IPS-18a (cell line): ENCODE results near the gene FAM209A.
"Not testable (repeated sequence)": the region's sequence is repeated elsewhere in the genome, so short reads cannot be mapped to it uniquely, and the experiment has no call there.

Experiments
- H3K27ac ChIP-seq: one replicate; pipeline ENCODE4 v1.5.1; 2013; ENCODE audit warnings: low read length
- H3K27me3 ChIP-seq: one replicate; pipeline ENCODE4 v1.6.1; 2013; ENCODE audit warnings: mild to moderate bottlenecking, low read length; ENCODE audit not compliant: control insufficient read depth, insufficient read depth
- H3K36me3 ChIP-seq: one replicate; pipeline ENCODE4 v1.6.1; 2013; ENCODE audit warnings: low read depth, low read length; ENCODE audit not compliant: control insufficient read depth
- H3K4me1 ChIP-seq: one replicate; pipeline ENCODE4 v1.6.1; 2013; ENCODE audit warnings: low read depth, low read length; ENCODE audit not compliant: control insufficient read depth
- H3K4me3 ChIP-seq: one replicate; pipeline ENCODE4 v1.5.1; 2013; ENCODE audit warnings: low read length
- H3K9ac ChIP-seq: one replicate; pipeline ENCODE4 v1.6.1; 2013; ENCODE audit warnings: mild to moderate bottlenecking, low read length, moderate library complexity
- H3K9me3 ChIP-seq: one replicate; pipeline ENCODE4 v1.6.1; 2013; ENCODE audit warnings: low read depth, low read length; ENCODE audit not compliant: control insufficient read depth

FAM209A gene

DNA sequence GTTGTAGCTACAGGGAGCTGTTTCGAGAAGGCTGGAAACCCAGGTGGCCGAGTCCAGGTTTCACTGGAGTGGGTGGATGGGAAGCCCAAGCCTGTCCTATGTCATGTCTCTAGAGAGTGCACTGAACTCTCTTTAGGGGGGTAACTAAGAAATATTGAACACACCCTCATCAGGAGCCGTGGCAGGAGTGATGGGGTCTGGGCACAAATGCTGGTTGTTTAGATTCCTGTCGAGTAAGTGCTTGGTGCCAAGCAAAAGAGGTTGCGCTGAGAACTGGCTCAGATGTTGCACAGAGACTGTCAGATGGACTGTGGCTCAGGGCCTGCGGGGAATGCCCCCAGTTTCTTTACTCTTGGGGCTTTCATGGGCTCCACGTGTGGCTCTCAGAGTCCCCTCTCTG lies 7.3 kb upstream of the FAM209A start:
- H3K4me3 ChIP-seq, result no peak overlapping the region
- H3K9me3 ChIP-seq, result peaks cover 11% of the 10 kb centered on the region
- H3K4me1 ChIP-seq, result no peaks in the 10 kb centered on the region
- H3K36me3 ChIP-seq, result peaks cover 24% of the 10 kb centered on the region
- H3K27me3 ChIP-seq, result no peaks in the 10 kb centered on the region
- H3K9ac ChIP-seq, result no peak overlapping the region
- H3K27ac ChIP-seq, result no peak overlapping the region

DNA sequence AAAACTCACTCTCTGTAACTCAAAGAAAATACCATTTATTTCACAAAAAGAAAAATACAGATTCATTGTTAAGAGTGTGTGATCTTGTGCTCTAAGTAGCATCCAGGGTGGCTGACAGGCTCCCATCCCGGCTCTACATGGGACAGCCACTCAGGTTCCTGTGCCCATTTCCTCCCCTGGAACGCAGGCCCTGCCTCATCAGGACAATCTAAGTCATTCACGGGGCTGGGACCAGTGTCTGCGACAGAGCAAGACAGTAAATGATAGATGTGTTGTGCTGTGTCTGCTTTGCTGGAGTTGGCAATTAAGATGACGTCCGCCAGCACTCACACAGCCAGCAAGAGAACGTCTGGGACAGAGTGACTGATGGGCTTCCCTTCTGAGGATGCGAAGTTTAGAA lies 6.9 kb upstream of the FAM209A start:
- Histone ChIP-seq H3K9ac (no peak overlapping the region), H3K36me3 (peaks cover 24% of the 10 kb centered on the region), H3K4me1 (no peaks in the 10 kb centered on the region), H3K27ac (no peak overlapping the region), H3K9me3 (peaks cover 11% of the 10 kb centered on the region), H3K4me3 (no peak overlapping the region), H3K27me3 (no peaks in the 10 kb centered on the region)

DNA sequence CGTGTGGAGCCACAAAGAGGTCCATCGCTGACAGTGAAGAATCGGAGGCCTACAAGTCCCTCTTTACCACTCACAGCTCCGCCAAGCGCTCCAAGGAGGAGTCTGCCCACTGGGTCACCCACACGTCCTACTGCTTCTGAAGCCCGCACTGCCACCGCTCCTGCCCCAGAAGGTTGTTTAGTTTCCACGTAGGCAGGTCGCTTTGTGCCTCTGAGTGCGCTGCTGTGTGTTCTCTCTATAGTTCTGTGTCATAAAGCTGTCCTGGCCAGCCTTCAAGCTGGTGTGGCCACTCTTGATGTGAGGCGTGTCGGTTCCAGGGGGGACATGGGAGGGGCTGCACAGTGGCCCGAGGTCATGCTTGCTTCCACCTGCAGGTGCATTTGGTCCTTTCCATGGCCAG lies 6.4 kb upstream of the FAM209A start:
- H3K36me3 ChIP-seq, result peaks cover 24% of the 10 kb centered on the region
- peaks cover 11% of the 10 kb centered on the region for H3K9me3 ChIP-seq
- no peaks in the 10 kb centered on the region for H3K27me3 ChIP-seq
- H3K4me1 ChIP-seq, result no peaks in the 10 kb centered on the region
- no peak overlapping the region for H3K9ac ChIP-seq
- H3K27ac ChIP-seq, result no peak overlapping the region
- no peak overlapping the region for H3K4me3 ChIP-seq

DNA sequence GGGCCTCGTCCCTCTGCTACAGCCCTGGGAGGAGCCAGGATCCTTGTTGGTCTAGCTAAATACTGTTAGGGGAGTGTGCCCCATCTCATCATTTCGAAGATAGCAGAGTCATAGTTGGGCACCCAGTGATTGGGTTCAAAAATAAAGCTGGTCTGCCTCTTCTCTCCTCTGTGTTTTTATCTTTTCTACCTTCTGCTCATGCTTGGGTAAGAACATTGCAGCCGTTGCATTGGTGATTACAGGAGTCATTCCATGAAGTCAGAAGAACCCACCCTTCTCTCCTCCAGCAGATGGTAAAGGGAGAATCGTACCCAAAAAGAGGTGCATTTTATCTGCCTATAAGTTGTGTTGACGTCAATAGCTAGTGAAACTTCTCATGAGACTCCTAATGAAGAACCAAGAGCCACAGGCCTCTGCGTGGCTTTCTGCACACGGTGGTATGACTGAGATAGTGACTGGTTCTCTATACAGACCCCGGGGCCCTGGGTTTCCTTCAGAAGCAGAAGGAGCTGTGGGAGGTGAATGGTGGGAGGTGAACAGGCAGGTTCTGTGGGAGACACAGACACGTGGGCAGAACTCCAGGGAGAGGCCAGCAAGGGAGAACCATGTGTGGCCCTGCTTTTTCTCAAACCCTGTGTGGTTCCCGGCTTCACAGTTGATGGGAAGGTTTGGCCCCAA lies 5.7 kb upstream of the FAM209A start:
- Histone ChIP-seq H3K27me3 (no peaks in the 10 kb centered on the region), H3K4me3 (no peak overlapping the region), H3K9ac (no peak overlapping the region), H3K4me1 (no peaks in the 10 kb centered on the region), H3K36me3 (peaks cover 24% of the 10 kb centered on the region), H3K9me3 (peaks cover 11% of the 10 kb centered on the region), H3K27ac (no peak overlapping the region)

DNA sequence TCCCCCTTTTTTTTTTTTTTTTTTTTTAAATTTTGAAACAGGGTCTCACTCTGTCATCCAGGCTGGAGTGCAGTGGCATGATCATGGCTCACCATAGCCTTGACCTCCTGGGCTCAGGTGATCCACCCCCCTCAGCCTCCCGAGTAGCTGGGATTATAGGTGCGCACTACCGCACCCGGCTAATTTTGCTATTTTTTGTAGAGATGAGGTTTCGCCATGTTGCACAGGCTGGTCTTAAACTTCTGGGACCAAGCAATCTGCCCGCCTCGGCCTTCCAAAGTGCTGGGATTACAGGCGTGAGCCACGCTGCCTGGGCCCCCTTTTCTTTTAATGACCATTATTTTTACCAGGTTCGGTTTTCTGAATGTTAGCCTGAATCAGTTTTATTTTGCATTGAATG lies 5.0 kb upstream of the FAM209A start:
- Histone ChIP-seq H3K27ac (no peak overlapping the region), H3K27me3 (no peaks in the 10 kb centered on the region), H3K4me1 (no peaks in the 10 kb centered on the region), H3K36me3 (peaks cover 24% of the 10 kb centered on the region), H3K9ac (no peak overlapping the region), H3K9me3 (peaks cover 11% of the 10 kb centered on the region), H3K4me3 (no peak overlapping the region)

DNA sequence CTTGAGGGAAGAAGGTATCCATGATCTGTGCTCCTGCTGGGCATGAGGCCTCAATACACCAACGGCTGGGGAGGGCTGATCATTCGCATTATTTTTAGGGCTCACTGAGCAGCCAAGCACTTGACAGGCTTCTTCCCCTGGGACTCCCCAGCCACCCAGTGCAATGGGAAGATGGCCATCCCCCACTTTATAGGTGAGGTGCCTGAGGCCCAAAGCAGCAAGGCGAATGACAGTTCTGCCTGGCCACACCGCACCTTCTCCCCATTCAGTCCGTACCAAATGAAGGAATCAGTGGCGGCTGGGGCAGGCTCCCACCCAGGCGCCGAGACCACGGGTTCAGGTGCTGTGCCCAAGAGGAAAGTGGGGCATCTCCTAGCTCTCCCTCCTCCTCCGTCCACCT lies 4.4 kb upstream of the FAM209A start:
- no peak overlapping the region for H3K27ac ChIP-seq
- no peak overlapping the region for H3K9ac ChIP-seq
- peaks cover 11% of the 10 kb centered on the region for H3K9me3 ChIP-seq
- peaks cover 24% of the 10 kb centered on the region for H3K36me3 ChIP-seq
- H3K27me3 ChIP-seq, result no peaks in the 10 kb centered on the region
- no peaks in the 10 kb centered on the region for H3K4me1 ChIP-seq
- H3K4me3 ChIP-seq, result no peak overlapping the region

DNA sequence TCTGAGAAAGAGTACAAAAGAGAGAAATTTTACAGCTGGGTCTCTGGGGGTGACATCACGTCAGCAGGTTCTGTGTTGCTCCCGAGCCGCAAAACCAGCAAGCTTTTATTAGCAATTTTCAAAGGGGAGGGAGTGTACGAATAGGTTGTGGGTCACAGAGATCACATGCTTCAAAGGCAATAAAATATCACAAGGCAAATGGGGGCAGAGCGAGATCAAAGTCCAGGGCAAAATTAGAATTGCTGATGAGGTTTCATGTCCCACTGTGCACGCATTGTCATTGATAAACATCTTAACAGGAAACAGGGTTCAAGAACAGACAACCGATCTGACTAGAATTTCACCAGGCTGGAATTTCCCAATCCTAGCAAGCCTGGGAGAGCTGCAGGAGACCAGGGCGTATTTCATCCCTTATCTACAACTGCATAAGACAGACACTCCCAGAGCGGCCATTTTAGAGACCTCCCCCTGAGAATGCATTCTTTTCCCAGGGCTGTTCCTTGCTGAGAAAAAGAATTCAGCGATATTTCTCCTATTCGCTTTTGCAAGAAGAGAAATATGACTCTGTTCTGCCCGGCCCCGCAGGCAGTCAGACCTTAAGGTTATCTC lies 3.7 kb upstream of the FAM209A start:
- H3K4me3 ChIP-seq, H3K4me1 ChIP-seq, H3K27me3 ChIP-seq, H3K27ac ChIP-seq, H3K9ac ChIP-seq: not testable (repeated sequence)
- Histone ChIP-seq H3K36me3 (peaks cover 24% of the 10 kb centered on the region), H3K9me3 (peaks cover 11% of the 10 kb centered on the region)

DNA sequence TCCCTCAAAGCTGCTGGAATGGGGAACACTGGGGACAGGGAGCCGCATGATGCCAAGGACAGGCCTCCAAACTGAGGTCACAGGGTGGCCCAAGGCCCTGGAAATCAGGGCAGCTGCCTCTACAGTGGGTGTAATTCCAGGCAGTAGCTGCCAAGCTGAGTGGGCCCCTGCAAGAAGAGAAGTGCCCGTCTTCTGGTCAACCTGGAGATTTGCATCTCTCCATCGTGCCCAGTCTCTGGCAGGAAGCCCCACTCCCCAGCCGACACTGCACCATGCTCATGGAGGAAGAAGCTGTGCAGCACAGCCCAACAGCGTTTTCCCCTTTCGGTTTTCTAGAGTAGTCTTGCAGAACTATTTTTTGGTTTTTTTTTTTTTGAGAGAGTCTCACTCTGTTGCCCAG lies 2.2 kb upstream of the FAM209A start:
- peaks cover 11% of the 10 kb centered on the region for H3K9me3 ChIP-seq

DNA sequence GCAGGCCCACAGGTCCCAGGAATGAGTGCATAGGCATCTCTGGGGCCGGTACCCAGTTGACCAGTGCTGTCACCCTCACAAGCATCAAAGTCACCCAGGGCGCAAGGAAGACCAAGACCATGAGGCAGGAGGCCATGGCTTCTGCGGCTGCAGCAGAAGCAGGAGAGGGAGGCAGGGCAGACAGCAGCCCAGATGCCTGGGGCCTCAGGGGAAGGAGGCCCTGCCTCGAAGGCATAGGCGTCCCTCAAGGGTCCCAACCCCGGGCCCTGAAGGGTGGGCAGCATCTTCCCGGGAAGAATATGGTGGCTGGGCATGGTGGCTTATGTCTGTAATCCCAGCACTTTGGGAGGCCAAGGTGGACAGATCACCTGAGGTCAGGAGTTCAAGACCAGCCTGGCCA lies 3.0 kb downstream of the FAM209A start:
- Histone ChIP-seq H3K36me3 (no peaks in the 10 kb centered on the region), H3K4me1 (no peaks in the 10 kb centered on the region), H3K4me3 (no peak overlapping the region), H3K27ac (no peak overlapping the region), H3K9me3 (no peaks in the 10 kb centered on the region), H3K9ac (no peak overlapping the region), H3K27me3 (no peaks in the 10 kb centered on the region)

More for the DNA sequence above, 2.2 kb upstream of the FAM209A start:
- Histone ChIP-seq H3K27ac (no peak overlapping the region), H3K9ac (no peak overlapping the region), H3K27me3 (no peaks in the 10 kb centered on the region), H3K4me1 (no peaks in the 10 kb centered on the region), H3K4me3 (no peak overlapping the region), H3K36me3 (peaks cover 20% of the 10 kb centered on the region)

DNA sequence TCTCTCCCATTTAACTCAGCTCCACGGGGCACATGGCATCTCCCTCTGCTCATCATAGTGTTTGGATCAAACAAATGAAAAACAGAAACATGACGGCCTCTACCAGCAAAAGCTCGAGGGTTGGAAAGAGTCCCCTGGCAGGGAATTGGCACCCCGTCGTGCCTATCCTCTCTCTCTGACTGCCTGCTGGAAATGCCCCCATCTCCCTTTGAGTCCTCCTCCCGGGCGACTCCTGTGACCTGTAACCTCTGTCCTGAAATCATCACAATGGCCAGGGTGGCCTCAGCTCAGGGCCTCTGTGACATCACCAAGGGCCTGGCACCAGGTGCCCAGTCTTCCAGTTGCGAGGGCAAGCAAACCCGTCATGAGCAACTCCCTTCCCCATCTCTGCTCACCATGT lies 8.4 kb downstream of the FAM209A start, which contains the start of gene FAM209B:
Gene FAM209B, plus strand, starts transcription at position 301 of the 400 bp plus-strand sequence. Its CDS starts 96 bp downstream, at position 397.
- H3K9me3 ChIP-seq, H3K36me3 ChIP-seq, H3K4me1 ChIP-seq, H3K27me3 ChIP-seq, H3K4me3 ChIP-seq, H3K9ac ChIP-seq, H3K27ac ChIP-seq: not testable (repeated sequence)

DNA sequence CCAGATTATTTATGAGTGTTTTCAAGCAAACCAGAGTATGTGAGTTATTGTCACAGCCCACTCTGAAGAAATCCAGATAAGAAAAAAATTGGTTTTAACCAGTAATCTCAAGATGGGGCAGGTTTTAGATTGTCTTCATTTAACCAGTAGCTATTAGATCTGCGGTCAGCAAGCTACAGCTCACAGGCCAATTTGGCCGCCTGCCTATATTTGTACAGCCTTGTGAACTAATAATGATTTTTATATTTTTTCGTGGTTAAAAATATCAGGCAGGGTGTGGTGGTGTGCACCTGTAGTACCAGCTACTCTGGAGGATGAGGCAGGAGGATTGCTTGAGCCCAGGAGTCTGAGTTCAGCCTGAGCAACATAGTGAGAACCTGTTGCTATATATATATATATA lies 13.5 kb downstream of the FAM209A start:
- Histone ChIP-seq H3K36me3 (no peaks in the 10 kb centered on the region), H3K9ac (no peak overlapping the region), H3K27ac (no peak overlapping the region), H3K4me3 (no peak overlapping the region), H3K4me1 (no peaks in the 10 kb centered on the region), H3K9me3 (no peaks in the 10 kb centered on the region), H3K27me3 (no peaks in the 10 kb centered on the region)

DNA sequence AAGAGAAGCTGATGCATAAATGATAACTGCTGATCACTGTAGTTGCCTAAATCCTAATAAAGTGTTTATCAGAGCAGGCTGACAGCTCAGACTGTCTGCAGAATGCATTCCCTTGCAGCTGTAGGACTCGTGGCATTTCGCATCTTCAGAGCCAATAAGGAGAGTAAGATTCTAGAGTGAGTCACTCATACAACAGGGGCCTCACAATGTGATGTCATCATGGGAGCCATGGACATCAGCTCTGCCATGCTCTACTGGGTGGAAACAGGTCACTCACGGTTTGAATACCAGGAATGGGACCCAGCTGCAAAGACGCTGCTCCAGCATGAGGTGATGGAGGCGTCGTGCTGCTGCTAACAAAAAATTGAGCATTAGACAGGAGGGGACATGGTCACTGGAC lies 15.9 kb downstream of the FAM209A start:
- Histone ChIP-seq H3K9ac (no peak overlapping the region), H3K27me3 (no peaks in the 10 kb centered on the region), H3K27ac (no peak overlapping the region), H3K9me3 (no peaks in the 10 kb centered on the region), H3K4me1 (no peaks in the 10 kb centered on the region), H3K36me3 (no peaks in the 10 kb centered on the region), H3K4me3 (no peak overlapping the region)
